Stimulated activated CD8-positive, alpha-beta memory T cell treated with anti-CD3 and anti-CD28 coated beads, Interleukin-4, amount 100 ng/mL, for 24 hours (primary cell): ENCODE data around the gene KLF11.

ENCODE experiments used
- DNase-seq: peaks from one replicate; pipeline ENCODE4 v3.0.0-alpha.2; 2020; ENCODE audit warnings: low read depth

KLF11 gene

DNA sequence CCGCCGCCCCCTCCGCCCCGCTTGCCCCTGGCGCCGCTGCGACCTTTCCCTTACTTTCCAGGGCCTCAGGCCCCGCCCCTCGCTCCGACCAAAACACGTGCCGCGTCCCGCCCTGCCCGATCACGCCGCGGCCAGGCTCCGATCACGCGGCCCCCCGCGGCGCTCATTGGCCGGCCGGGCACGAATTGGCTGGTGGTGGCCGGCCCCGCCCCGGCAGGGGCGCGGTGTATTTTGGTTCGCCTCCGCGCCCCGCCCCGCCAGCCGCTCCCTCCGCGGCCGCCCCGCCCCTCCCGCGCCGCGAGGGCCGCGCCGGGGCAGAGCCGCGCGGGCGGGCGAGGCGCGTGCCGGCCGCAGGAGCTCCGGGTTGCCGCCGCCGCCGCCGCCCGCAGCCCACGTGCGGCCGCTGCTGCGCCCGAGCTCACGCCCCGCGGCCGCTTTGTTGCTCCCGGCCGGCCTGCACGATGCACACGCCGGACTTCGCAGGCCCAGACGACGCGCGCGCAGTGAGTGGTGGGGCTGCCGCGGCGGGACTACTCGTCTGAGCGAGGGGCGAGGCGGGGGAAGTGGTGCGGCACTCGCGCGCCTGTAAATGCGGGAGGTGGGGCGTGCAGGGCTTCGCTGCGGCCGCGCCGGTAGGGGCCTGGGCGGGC is at the start of gene KLF11:
TSS of gene KLF11 (plus strand) at position 295 of the 650 bp plus-strand sequence. CDS start at position 462, 167 bp downstream.
- peak; percentile 71 for DNase-seq

DNA sequence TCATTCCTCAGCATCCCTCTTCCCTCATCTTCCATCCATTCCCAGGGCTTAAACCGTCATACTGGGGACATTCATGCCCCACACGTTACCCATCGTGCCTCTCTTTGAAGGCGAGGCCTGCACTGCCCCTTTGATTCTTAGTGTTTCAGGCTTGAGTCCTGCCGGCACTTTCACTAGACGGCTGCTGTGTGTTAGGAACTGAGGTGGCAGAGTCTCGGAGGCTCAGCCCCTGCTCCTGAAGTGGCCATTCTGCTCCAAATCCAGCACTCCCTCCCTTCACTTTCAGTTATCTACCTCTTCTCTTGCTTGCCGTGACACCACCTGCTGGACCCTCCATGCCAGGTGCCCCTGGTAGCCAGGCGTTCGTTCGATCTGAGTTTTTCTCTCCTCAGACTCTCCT is 48.9 kb upstream of the KLF11 start:
- no peak for DNase-seq

DNA sequence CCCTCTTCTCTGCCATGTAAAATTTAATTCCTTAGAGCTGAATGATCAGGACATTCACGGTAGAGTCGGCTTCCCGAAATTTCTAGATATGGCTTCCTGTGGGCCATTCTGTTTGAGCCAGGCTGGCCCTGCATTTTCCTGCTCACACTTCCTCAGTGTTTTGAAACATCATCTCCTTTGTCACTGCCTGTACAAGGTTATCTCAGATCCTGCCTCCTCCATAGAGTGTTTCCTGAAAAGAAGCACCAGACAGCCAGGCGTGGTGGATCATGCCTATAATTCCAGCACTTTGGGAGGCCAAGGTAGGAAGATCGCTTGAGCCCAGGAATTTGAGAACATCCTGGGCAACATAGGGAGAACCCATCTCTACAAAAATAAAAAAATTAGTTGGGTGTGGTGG is 48.3 kb upstream of the KLF11 start:
- DNase-seq, result no peak

DNA sequence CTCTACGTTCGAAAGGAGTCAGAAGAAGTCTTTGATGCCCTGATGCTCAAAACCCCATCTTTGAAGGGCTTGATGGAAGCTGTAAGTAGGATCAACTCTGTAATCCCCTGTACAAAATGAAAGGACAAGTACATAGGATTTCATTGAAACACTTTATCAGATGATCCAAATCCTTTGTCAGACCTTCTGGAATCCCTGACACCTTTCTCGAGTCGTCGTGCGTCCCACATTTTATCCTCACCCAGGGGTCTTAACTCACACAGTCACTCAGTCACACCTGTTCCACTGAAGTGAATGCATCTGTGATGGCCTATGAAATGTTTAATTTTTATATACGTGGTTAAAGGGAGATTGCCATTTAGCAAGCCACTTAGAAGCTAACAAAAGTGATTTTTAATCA is 47.0 kb upstream of the KLF11 start:
- no peak for DNase-seq

DNA sequence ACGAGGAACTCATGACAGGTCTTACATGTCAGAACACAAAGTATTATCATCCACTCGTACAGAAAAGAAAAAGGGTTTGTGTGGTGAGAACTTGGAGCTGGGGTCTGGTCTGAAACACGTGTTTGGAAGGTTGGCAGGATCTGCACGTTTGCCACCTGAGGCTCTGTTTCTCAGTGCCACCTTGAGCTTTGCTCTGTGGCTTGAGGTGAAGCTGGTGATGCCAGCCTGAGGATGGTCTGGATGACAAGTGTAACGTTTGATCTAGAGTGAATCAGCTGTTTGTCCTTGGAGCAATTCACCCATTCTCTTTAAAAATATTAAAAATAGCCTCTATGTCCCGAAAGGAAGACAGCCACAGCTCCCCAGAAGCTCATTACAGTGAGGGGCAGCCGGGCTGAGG is 45.4 kb upstream of the KLF11 start:
- no peak for DNase-seq

DNA sequence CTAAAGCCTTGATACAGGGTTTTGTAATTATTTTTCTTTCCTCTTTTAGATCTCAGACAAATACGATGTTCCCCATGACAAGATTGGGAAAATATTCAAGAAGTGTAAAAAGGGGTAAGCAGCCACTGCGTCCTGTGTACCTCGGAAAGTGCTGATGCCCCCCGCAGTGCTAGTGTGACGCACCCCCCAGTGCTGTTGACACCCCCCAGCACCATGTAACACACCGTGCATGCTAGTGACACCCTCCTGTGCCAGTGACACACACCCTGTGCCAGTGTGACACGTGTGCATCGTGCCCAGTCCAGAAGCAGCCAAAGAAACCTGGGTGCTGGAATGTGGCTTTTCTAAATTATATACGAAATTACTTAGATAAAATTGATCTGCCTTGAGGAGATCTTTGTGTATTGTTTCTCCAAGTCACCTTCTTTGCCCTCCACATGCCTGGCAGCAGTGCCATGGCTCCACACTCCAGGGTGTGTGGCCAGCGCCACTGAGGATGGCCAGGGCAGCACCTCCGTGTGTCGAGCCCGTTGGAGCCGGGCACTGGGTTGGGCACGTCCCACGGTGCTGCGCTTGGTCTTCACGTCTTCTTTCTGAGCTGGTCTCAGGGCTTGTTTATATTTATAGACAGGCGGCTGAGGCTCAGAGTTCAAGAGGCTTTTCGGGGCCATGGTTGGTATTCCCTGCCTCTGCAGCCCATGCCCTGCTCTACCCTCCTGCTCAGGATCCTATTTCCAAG is 44.3 kb upstream of the KLF11 start:
- DNase-seq, result no peak

DNA sequence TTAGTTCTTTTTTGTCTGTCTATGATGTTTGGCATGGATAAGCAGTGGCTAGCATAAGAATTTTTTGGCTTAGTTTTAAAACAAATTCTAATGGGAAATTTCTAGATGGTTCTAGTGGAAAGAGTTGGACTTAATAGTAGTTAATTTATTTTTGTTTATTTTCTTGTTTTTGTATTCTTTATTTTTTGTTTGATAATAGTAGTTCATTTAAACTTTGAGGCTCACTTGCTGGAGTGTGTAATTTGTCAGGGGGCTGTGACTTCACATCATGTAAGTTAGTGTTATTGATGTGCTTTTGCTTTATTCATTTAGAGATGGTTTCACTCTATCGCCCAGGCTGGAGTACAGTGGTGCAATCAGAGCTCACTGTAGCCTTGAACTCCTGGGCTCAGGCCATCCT is 43.7 kb upstream of the KLF11 start:
- DNase-seq, result no peak

DNA sequence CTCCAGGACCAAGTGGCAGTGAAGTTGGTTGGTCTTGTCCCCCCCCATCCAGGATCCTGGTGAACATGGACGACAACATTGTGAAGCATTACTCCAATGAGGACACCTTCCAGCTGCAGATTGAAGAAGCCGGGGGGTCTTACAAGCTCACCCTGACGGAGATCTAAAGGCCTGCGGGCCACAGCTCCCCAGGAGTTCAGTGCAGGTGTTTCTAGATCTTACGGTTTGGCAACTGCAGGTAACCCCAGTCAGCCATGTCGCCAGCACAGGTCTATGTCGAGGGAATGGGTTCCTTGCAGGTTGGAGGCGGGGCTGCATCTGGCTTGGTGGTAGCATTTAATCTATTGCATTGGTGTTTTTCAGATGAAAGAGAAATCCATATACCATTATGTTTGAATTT is 42.8 kb upstream of the KLF11 start:
- DNase-seq, result no peak

DNA sequence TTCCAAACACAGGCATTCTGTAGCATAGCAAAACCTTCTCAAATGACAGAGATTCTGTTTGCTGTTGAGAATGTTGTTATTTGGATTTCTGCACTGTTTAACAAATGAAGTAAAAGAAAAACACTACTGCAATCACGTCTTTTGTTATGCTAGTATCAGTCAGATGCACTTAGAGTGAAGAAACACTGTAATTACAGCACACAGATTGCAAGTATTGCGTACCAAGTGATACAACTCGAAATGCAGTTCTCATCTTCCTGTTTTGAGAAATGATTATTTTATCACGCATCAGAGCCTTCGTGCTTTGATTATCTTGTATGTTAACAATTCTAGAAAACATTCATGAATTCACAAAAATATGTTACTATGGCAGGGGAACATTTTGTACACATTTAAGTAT is 41.8 kb upstream of the KLF11 start:
- DNase-seq, result no peak

DNA sequence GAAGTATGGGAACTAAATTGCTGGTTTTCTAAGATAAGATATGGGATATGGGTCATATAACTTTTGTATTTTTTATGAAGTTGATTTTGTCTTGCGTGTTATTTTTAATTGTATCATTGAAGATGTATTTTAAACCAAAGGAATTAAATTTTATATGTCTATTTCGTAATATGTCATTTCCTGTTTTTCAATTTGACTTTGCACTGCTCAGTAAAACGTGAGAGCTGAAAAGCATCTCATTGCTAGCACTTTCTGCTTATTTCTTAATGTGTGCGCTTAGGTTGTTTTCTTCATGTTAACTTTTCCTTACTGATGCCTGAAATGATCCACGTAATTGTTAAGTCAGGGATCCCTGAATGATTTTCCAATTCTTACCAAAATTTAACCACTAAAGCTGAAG is 41.2 kb upstream of the KLF11 start:
- DNase-seq, result no peak

DNA sequence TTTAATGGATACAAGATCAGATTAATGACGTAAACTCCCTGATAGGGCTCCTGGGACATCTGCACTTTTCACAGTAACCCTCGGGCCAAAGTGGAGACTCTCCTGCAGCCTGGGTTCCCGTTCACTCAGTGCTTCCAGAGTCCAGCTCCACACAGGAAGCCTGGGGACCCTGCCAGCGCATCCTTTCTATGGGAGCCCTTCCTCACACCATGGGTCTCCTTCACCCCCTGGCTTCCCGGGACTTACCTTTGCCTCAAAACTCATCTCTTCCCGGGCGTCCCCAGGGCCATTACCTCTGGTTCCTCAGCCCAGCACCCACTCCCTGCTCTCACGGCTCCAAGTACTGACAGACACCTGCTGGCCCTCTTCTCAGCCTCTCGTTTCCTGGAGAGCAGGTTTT is 40.7 kb upstream of the KLF11 start:
- no peak for DNase-seq

DNA sequence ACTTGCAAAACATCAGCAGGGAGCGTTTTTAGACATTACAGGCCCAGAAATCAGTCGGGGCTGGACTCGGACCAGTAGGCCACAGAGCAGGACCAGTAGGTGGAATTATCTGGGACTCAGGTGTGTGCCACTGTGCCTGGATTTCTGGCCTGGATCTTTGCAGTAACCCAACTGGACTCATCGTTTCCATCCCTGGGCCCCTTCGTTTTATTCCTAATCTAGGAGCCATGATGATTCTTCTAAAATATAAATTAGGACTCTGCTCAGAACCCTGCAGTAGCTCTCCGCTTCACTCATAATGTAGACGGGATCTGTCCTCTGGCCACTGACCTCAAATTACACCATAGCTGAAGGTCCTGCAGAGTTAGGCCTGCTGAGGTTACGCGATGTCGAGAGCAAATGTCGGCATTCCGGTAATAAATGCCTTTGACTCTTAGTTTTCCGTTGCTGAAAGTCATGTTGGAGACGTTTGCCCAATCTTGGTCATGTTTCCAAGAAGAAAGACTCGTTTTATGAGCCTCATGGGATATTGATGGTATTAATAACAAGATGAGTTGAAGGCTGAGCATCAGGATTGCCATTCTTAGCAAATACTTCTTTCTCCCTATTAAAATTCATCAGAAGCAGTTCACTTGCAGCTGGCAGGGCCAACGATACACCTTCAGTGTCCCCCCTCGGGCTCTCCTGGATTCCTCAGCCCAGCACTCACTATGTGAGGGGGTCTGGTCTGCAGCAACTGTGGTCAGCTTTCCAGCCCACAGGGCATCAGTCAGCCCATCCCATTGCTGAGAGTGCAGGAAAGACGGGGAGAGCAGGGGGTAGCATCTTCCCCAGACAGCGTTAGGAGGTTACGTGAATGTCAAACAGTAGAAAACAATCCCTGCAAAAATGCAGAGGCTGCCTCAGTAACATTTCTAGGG is 39.9 kb upstream of the KLF11 start:
- no peak for DNase-seq

DNA sequence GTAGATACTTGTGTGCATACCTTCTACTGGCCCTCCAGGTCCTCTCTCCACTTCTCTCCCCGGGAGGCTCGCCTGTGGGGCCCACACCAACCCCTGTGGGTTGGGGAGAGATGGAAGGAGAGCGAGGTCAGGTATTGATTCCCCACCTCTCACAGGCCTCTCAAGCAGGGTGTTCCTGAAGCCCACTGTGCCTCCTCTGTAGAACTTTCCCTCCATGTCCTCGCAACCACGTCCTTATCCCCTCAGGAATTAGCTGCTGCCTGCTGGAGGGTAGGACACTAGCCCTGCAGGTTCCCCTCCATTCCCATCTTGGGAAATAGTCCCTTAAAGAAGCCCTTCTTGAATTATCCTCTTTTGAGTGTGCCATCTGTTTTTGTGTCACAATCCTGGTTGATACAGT is 38.9 kb upstream of the KLF11 start:
- DNase-seq, result no peak

DNA sequence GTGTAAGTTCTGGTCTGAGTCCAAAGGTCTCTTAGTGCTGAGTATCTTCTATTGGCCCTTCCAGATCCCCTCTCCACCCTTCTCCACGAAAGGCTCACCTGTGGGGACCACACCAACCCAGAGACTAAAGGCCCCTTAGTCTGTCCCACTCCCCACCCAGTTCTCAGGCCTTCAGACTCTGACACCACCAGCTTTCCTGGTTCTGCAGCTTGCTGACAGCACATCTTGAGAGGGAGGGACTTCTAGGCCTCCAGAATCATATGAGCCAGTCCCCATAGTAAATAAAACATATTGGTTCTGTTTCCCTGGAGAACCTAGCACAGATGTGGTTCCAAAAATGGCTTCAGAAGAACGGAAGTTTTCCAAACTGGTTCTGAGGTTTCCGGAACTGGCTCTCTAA is 38.5 kb upstream of the KLF11 start:
- DNase-seq, result no peak

DNA sequence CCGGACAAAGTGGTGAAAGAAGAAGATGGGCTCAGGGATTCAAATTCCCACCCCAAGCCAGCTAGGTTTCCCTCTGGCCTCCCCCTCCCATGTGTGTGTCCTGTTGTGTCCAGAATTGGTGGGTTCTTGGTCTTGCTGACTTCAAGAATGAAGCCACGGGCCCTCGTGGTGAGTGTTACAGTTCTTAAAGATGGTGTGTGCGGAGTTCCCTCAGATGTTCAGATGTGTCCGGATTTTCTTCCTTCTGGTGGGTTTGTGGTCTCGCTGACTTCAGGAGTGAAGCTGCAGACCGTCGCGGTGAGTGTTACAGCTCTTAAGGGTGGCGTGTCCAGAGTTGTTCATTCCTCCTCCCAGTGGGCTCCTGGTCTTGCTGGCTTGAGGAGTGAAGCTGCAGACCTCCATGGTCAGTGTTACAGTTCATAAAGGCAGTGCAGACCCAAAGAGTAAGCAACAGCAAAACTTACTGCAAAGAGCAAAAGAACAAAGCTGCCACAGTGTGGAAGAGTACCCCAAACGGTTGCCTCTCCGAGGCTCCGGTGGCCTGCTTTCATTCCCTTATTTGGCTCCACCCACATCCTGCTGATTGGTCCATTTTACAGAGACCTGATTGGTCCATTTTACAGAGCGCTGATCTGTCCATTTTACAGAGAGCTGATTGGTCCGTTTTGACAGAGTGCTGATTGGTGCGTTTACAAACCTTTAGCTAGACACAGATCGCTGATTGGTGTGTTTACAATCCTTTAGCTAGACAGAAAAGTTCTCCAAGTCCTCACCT is 37.7 kb upstream of the KLF11 start:
- no peak for DNase-seq

DNA sequence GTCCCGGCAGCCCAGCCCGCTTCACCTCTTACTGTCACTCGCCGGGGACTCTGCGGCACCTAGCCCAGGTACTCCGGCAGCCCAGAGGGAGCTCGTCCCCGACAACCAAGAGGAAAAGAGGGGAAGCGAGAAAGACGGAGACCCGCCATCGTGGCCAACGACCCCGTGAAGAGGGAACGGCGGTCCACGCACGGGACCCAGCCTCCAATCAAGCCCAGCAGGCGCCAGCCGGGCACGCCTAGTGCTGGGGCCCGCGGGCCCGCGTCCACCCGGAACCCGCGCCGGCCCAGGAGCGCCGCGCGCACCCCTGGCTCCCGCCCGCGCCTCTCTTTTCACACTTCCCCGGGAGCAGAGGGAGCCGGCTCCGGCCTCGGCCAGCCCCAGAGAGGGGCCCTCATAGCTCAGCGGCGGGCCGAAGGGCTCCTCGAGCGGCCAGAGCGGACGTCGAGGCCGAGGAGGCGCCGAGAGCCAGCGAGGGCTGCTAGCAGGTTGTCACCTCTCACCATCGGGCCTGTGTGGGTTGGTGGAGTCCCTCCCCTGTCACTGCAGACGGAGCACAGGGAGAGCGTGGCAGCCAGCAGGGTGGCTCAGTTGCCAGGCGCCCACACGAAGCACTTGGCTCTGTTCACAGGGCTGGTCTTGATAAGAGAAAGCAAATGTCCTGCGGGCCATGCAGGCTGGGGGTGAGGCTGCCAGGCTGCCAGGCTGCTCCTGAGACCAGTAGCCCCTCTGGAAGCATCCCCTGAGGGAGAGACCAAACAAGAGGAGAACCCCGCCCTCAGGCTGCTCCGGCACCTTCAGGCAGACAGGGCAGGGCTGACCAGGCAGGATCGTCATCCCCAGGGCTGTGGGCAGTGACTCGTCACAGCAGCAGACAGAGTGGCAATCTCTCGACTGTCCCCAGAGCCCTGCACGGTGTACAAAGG is 36.9 kb upstream of the KLF11 start:
- DNase-seq, result no peak

DNA sequence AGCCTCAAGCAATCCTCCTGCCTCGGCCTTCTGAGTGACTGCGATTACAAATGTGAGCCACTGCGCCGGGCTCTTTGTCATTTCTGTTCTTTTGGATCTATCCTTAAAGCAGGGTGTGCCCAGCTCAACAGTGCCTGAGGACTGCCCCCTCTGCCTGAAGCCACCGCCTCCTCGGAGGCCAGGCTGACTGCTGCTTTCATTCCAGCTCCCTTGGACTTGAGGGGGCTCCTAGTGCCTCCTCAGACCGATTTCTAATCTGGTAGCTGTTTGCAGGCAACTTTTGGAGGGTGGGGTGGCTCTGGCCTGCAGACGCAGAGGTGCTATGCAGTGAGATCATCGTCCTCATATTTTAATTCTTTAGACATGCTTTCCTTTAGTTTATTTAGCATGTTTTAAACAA is 35.9 kb upstream of the KLF11 start:
- no peak for DNase-seq

DNA sequence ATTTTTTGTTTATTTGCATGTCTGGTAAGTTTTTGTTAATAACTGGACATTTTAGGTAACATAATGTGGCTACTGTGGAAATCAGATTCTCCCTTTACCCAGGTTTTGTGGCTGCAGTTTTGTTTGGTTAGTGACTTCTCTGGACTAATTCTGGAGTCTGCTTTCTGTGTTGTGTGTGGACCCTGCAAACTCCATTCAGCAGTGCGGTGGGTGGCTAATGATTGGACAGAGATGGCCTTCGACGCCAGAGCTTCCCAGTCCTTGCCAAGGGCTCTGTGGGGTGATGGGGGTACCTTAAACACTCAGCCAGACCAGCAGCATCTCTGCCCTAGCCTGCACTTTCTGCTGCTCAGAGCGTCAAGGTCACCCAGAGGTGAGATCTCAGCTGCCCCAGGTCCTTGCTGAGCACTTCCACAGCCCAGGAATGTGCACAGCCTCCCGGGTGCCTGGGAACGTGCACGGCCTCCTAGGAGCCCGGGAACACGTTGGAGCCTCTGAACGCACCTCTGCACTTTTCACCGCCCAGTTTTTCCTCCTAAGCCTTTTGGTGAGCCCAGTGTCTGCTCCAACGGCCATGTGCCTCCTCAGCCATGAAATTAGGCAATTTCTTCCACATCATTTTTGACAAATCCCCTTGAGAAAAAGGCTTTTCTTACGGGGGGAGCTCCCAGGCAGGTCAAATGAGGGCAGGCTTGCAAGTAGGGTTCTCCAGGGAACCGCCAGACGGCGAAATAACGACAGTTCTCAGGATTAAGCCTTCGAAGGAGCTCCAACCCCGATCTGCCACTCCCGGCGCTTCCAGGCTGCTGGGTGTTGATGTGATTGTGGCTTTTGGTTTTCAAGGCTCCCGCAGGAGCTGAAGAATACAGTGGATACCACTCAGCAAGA is 35.2 kb upstream of the KLF11 start:
- no peak for DNase-seq

DNA sequence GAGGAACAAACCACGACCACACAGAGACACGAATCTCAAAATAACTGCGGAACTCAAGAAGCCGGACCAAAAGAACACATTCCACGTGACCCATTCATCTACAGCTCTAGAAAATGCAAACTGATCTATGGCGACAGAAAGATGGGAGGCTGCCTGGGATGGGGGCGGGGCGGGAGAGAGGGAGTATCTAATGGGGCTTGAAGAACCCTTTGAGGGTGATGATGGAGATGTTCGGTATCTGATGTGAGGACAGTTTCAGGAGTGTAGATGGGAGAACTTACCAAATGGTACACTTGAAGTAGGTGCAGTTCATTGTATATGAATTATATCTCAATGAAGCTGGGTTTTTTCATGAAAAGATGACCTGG is 34.6 kb upstream of the KLF11 start:
- no peak for DNase-seq

DNA sequence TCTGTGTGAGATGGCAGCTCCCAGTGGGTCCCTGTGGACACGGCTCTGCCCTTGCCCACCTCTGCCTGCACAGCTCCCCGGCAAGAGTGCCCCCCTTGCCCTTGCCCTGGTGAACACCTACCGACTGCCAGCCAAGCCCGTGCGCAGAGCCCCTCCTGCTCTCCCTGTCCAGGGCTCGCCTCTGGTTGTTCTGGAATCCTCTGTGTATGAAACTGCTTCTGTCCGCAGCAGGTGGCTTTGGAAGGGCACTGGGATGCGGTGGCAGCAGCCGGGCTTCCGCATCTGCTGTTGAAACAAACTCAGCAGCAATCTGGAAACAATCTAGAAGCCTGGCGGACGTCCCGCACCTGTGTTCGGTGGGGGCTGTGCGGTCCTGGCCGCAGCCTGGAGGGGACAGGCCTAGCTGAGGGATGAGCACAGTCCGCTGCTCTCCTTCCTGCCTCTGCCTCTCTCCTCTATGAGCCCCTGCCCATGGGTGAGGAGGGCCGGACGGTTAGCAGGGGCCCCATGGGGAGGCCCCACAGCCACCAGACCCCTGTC is 34.0 kb upstream of the KLF11 start:
- no peak for DNase-seq
